Stomach (tissue), 9 donors: ENCODE measurements around the gene TOP3B. TPM values are rescaled to one million over a fixed set of nuclear protein-coding genes. Genes with fewer than 3 reads are reported as not detected.

Experiments
- DNase-seq, 2 donors: peaks; one replicate each; pipeline versions ENCODE4 v3.0.0 to v3.0.0-alpha.2; 2013 to 2019
- H3K27ac ChIP-seq, 5 donors: fragments of 200-600 bp in 4 of 5; sonication (generic) in 4 of 5; one replicate each; pipeline ENCODE4 v1.5.1; 2013 to 2019; ENCODE audit warnings: mild to moderate bottlenecking in 1 of 5, moderate library complexity in 1 of 5
- H3K27me3 ChIP-seq, 3 donors: fragments of 200-600 bp; sonication (generic); one replicate each; pipeline ENCODE4 v1.5.1; 2017 to 2019; ENCODE audit warnings: mixed run types in 1 of 3
- H3K36me3 ChIP-seq, 4 donors: fragments of 200-600 bp; sonication (generic); 1 replicate in 3 of 4; 2 replicates in 1 of 4; pipeline ENCODE4 v1.5.1; 2016 to 2019
- H3K4me1 ChIP-seq, 4 donors: fragments of 200-600 bp; sonication (generic); one replicate each; pipeline ENCODE4 v1.5.1; 2016 to 2019
- H3K4me3 ChIP-seq, 4 donors: fragments of 200-600 bp; sonication (generic) in 3 of 4; one replicate each; pipeline ENCODE4 v1.5.1; 2016 to 2019; ENCODE audit warnings: mild to moderate bottlenecking in 1 of 4
- H3K9me3 ChIP-seq, 4 donors: fragments of 200-600 bp; sonication (generic); one replicate each; pipeline ENCODE4 v1.5.1; 2016 to 2019
- EP300 ChIP-seq: sonication (generic); formaldehyde crosslinking; IDR thresholded peaks from one replicate; pipeline ENCODE4 v1.6.1; 2017; ENCODE audit warnings: antibody characterized with exemption
- POLR2A ChIP-seq, 4 donors: fragments of 450-650 bp; IDR thresholded peaks; one replicate each; pipeline ENCODE4 v1.6.1; 2016; ENCODE audit warnings: antibody characterized with exemption in 4 of 4, control low read depth in 2 of 4, mild to moderate bottlenecking in 1 of 4, moderate library complexity in 1 of 4
- POLR2AphosphoS5 ChIP-seq, 3 donors: sonication (generic); formaldehyde crosslinking; IDR thresholded peaks; one replicate each; pipeline ENCODE4 v1.6.1; 2016; ENCODE audit warnings: antibody characterized with exemption in 3 of 3
- WGBS, 5 donors: extraction: QIAGEN DNeasy Blood & Tissue Kit in 3 of 5; methylation state at CpG; one replicate each; pipeline versions ENCODE4 v1.1.5 to v1.1.7; 2013 to 2018; 5-methylcytosine and 5-hydroxymethylcytosine counted together
- intact Hi-C: fragments of 100-400 bp; cut with DNase I; formaldehyde crosslinking; loops from one replicate; pipeline ENCODE4 v1.15.1; 2023; ENCODE audit warnings: low total_unique reads
- polyA plus RNA-seq, 3 donors: library from polyadenylated mRNA; stranded (reverse); fragments of 200-250 nt; gene quantifications; one replicate each; pipeline ENCODE4 v1.2.3, GENCODE V29; 2013
- total RNA-seq, 5 donors: library from RNA; depleted of rRNA; stranded (reverse); fragments of >200 nt; gene quantifications; one replicate each; pipeline versions ENCODE4 v1.1.0 to v1.2.3, GENCODE V29; 2014 to 2016
- TF ChIP-seq, protein P1 (sequence below), 7 experiments: fragments of 450-650 bp in 4 of 7; fragments of 200-600 bp in 3 of 7; sonication (generic) in 3 of 7; IDR thresholded peaks; one replicate each; pipeline ENCODE4 v1.5.1; 2016 to 2019; ENCODE audit warnings: antibody characterized with exemption in 7 of 7, control low read depth in 2 of 7, mild to moderate bottlenecking in 1 of 7
- donor health status: healthy with polysubstance abuse.
- donor health status: Bipolar disorder and iron deficiency.
- donor health status: healthy.

TOP3B gene
- total and polyA plus RNA-seq, 8 donors, result 3.8 to 509 (median 25.6) TPM

DNA sequence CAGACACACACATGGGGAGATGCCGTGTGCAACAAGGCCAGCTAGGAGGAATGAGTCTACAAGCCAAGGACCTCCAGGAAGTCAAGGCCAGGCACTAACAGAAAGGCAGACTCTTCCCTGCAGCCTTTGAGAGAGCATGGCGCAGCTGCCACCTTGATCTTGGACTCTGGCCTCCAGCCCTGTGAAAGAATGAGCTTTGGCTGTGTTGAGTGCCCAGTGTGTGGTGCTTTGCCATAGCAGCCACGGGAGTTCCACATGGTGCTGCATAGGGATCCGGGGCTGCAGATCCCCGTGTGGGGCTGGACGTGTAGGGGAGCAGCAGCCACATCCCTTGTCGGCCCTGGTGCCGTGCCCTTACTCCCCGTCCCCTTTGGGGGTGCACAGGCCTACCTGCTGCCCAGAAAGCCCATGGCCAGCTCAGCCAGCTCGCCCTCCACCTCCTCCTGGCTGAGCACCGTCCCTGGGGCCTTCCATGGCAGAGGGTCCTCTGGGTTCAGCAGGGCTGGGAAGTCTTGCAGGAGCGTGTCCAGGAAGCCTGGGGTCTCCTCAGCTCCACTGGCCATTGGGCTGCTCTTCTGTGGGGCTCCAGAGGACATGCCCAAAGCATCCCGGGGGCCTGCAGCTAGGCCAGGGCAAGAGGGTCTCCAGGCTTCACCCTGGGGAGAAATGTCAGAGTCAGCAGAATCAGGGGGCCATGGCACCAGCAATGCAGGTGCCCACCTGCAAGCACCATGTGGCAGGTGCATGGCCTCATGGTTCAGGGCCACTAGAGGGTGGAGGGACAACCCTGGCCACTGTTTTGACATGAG is 36.9 kb downstream of the TOP3B start:
- intact Hi-C loops, result no loop called here
- TF ChIP-seq, protein P1, sequence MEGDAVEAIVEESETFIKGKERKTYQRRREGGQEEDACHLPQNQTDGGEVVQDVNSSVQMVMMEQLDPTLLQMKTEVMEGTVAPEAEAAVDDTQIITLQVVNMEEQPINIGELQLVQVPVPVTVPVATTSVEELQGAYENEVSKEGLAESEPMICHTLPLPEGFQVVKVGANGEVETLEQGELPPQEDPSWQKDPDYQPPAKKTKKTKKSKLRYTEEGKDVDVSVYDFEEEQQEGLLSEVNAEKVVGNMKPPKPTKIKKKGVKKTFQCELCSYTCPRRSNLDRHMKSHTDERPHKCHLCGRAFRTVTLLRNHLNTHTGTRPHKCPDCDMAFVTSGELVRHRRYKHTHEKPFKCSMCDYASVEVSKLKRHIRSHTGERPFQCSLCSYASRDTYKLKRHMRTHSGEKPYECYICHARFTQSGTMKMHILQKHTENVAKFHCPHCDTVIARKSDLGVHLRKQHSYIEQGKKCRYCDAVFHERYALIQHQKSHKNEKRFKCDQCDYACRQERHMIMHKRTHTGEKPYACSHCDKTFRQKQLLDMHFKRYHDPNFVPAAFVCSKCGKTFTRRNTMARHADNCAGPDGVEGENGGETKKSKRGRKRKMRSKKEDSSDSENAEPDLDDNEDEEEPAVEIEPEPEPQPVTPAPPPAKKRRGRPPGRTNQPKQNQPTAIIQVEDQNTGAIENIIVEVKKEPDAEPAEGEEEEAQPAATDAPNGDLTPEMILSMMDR (IDR thresholded peaks at IDR 0.05), result no peak
- TF ChIP-seq POLR2A (IDR thresholded peaks at IDR 0.05) (no peak), EP300 (no peak), POLR2AphosphoS5 (IDR thresholded peaks at IDR 0.05) (no peak)
- 86 to 96% (median 88%) methylated on average over 1 to 13 of the region's 13 CpGs for WGBS, 5 donors
- Histone ChIP-seq H3K27me3 (no peaks in the 10 kb centered on the region), H3K4me3 (no peak overlapping the region), H3K27ac (peak overlapping the region in 3 of 5 donors; percentile 45 to 80 (median 74)), H3K36me3 (peaks cover 8 to 40% (median 27%) of the 10 kb centered on the region in 4 donors), H3K4me1 (peaks cover 25 to 88% (median 62%) of the 10 kb centered on the region in 4 donors), H3K9me3 (no peaks in the 10 kb centered on the region)
- no peak for DNase-seq

DNA sequence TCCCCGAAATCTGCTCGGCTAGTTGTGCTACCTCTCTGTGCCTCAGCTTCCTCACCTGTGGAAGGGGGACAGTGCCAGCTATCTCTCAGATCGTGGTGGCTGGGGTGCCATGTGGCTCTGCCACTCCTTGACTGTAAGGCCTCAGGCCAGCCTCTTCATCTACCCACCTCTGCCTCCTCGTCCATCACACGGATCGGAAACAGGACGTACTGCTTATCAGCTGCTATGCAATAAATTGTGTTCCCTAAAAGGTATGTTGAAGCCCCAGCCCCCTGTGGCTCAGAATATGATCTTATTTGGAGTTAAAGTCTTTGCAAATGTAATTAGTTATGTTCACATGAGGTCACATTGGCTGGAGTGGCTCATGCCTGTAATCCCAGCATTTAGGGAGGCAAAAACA is 37.7 kb downstream of the TOP3B start:
- peaks cover 25 to 89% (median 64%) of the 10 kb centered on the region in 4 donors for H3K4me1 ChIP-seq
- no peak for DNase-seq
- intact Hi-C loops, result loop anchor here (5.0 kb wide), 1 partner anchor 233 kb away; no protein-coding TSS in a partner anchor
- WGBS, 5 donors, result 78 to 88% (median 84%) methylated on average over 7 of the region's 7 CpGs
- H3K27ac ChIP-seq, result peak overlapping the region in 3 of 5 donors; percentile 22 to 95 (median 74)
- no peaks in the 10 kb centered on the region for H3K9me3 ChIP-seq
- peaks cover 8 to 41% (median 28%) of the 10 kb centered on the region in 4 donors for H3K36me3 ChIP-seq
- H3K27me3 ChIP-seq, result no peaks in the 10 kb centered on the region
- no peak overlapping the region for H3K4me3 ChIP-seq
- TF ChIP-seq POLR2A (IDR thresholded peaks at IDR 0.05), result no peak
- TF ChIP-seq POLR2AphosphoS5 (IDR thresholded peaks at IDR 0.05), result no peak
- TF ChIP-seq EP300, result no peak
- TF ChIP-seq, protein P1 (IDR thresholded peaks at IDR 0.05), result no peak

DNA sequence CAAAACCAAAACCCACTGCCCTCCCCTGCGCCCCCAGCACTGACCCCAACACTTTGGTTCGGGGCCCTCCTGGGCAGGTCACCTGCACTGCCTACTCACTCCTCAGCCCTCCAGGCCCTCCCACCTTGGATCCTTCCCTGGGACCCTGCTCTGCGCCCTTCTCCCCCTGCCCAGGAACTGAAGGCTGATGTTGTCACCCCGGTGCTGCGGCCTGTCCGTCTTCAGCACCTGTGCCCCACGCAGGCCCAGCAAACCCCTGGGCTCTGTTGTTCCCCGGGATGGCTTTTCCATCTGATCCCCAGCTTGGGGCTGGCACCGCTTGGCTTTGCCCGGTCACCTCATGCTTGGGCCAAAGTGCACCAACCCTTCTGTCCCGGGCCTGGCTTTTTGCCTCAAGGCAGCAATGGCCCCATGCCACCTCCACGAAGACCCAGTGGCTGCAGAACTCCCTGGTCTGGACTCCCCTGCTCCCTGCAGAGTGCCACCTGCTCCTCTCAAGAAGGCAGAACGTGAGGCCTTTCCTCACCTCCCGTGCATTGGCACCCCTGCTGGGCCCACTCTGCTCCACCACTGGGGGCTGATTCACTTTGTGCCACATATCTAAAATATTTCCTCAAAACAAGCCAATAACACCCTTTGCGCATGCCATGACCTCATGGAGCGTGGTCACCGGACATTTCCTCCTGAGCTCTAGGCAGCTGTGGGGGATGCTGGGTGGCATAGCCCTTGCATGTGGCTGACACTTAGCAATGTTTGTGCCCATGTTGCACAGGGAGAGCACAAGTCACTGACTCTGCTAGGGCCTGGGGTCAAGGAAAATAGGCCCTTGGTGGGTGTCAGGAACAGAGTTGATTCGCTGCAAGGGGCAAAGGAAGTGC is 38.8 kb downstream of the TOP3B start:
- no peak for DNase-seq
- Histone ChIP-seq H3K4me1 (peaks cover 35 to 89% (median 69%) of the 10 kb centered on the region in 4 donors), H3K27me3 (no peaks in the 10 kb centered on the region), H3K27ac (peak overlapping the region; percentile 25 to 97 (median 95)), H3K4me3 (no peak overlapping the region), H3K9me3 (no peaks in the 10 kb centered on the region), H3K36me3 (peaks cover 8 to 41% (median 28%) of the 10 kb centered on the region in 4 donors)
- intact Hi-C loops, result loop anchor here (5.0 kb wide), 1 partner anchor 232 kb away; no protein-coding TSS in a partner anchor
- 85 to 93% (median 88%) methylated on average over 18 of the region's 18 CpGs for WGBS, 5 donors
- TF ChIP-seq EP300, result no peak
- TF ChIP-seq POLR2AphosphoS5 (IDR thresholded peaks at IDR 0.05), result no peak
- no peak for TF ChIP-seq POLR2A (IDR thresholded peaks at IDR 0.05)
- TF ChIP-seq, protein P1 (IDR thresholded peaks at IDR 0.05), result no peak
